ENCODE results near the gene KBTBD4. TPM values are rescaled to one million over a fixed set of nuclear protein-coding genes. Genes with fewer than 3 reads are reported as not detected.

Gene KBTBD4
- 10 to 100 TPM; 15.9 to 19.4 (median 18.4) TPM for total RNA-seq (2021; fragmentation: NEBNext Ultra II Directional; extraction: Animal tissue kit (Norgen Biotek cat#: 25700))
- long read RNA-seq, transcript KBTBD4-202 (4 exons, 2,372 nt) = major isoform, 32 of 41 reads
- long read RNA-seq, transcript KBTBD4-209 (3 exons, 3,079 nt) = minor isoform, 5 of 41 reads
- long read RNA-seq, partial matches to known transcripts = 1 of 41 reads
- long read RNA-seq, other reads (novel, unspliced or antisense) = 3 of 41 reads

GRCh38 chr11:47578524-47579494 lies at the start of gene KBTBD4, which contains the start of gene NDUFS3:
KBTBD4 (minus strand) TSS chr11:47578970; CDS start chr11:47578951, 19 bp downstream.
NDUFS3 (plus strand) TSS chr11:47579074; CDS start chr11:47579092, 18 bp downstream.
- peak; percentile 78 for DNase-seq
- Mint-ChIP-seq H3K27me3 (ENCODE audit: insufficient read depth) (no peaks in the 10 kb centered on the region), H3K4me1 (ENCODE audit: low read depth) (peaks cover 33% of the 10 kb centered on the region), H3K4me3 (peak within 1 kb of the TSS; percentile 99), H3K27ac (peak within 1 kb of the TSS; percentile 96), H3K9me3 (no peaks in the 10 kb centered on the region), H3K36me3 (ENCODE audit: low read depth) (peaks cover 18% of the 10 kb centered on the region)
- TF ChIP-seq, protein P1, sequence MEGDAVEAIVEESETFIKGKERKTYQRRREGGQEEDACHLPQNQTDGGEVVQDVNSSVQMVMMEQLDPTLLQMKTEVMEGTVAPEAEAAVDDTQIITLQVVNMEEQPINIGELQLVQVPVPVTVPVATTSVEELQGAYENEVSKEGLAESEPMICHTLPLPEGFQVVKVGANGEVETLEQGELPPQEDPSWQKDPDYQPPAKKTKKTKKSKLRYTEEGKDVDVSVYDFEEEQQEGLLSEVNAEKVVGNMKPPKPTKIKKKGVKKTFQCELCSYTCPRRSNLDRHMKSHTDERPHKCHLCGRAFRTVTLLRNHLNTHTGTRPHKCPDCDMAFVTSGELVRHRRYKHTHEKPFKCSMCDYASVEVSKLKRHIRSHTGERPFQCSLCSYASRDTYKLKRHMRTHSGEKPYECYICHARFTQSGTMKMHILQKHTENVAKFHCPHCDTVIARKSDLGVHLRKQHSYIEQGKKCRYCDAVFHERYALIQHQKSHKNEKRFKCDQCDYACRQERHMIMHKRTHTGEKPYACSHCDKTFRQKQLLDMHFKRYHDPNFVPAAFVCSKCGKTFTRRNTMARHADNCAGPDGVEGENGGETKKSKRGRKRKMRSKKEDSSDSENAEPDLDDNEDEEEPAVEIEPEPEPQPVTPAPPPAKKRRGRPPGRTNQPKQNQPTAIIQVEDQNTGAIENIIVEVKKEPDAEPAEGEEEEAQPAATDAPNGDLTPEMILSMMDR (IDR thresholded peaks at IDR 0.05) = no peak

DNA sequence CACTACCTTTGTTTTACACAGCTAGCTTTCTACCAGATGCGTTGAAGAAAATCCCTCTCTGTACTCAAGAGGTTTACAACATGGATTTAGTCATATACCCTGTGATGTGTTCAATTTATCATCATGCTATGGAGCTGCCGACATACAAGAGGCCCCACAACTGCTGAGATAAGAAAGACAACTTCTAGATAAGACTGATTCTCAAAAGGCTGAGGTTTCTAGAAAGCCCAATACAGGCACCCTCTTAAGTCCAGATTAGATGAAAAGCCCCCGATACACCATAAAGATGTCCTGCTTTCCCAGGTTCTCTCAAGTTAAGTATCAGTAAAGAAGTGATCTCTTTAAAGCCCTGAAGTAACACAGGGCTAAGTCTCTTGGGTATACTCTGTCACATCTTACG lies 49.3 kb upstream of the KBTBD4 start:
- H3K27me3 Mint-ChIP-seq (ENCODE audit: insufficient read depth) = no peaks in the 10 kb centered on the region; the same call in 1 of the 2 replicates
- no peaks in the 10 kb centered on the region for H3K9me3 Mint-ChIP-seq
- no peak overlapping the region for H3K4me3 Mint-ChIP-seq
- TF ChIP-seq, protein P1 (IDR thresholded peaks at IDR 0.05) = no peak
- no peak for DNase-seq
- H3K27ac Mint-ChIP-seq = no peak overlapping the region
- H3K4me1 Mint-ChIP-seq (ENCODE audit: low read depth) = no peaks in the 10 kb centered on the region
- peaks cover 39% of the 10 kb centered on the region for H3K36me3 Mint-ChIP-seq (ENCODE audit: low read depth)

DNA sequence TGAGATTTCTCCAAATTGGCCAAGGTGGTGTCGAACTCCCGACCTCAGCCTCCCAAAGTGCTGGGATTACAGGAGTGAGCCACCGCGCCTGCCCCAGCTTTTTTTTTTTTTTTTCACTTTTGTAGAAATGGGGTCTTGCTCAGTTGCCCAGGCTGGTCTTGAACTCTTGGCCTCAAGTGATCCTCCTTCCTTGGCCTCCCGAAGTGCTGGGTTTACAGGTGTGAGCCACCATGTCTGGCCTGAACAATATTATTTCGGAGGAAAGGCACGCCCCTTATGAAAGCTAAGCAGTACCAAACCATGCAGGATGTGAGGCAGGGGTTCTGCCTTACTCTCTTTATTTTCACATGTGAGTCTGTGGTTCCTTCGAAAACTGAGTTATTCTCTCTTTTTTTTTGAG lies 47.5 kb upstream of the KBTBD4 start:
- Mint-ChIP-seq H3K4me3 (no peak overlapping the region), H3K36me3 (ENCODE audit: low read depth) (peaks cover 32% of the 10 kb centered on the region), H3K27me3 (ENCODE audit: insufficient read depth) (no peaks in the 10 kb centered on the region; the same call in 1 of the 2 replicates), H3K4me1 (ENCODE audit: low read depth) (no peaks in the 10 kb centered on the region), H3K27ac (no peak overlapping the region), H3K9me3 (no peaks in the 10 kb centered on the region)
- DNase-seq = no peak
- TF ChIP-seq, protein P1 (IDR thresholded peaks at IDR 0.05) = no peak

DNA sequence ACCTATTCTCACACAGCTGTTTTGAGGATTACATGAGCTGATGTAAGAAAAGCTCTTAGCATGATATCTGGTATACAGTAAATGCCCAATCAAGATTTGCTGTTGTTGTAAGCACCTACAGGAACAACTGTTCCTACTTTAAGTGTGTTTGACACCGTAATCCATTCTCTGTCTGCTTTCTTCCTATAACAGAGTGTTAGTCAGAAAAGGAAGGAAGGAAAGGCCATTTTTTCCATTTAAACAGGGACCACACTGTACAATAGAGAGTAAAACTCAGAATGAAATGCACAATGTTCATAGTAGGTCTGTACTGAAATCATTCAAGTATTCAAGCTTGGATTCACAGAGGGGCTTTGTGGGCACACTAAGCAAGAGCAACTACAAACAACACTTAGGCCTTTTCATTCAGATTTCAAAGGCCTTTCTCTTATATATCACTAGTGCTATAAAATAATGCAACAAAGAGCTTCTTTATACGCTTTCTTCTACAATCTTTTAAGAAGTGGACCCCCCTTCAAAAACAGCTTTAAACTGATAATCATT lies 42.1 kb upstream of the KBTBD4 start:
- no peaks in the 10 kb centered on the region for H3K9me3 Mint-ChIP-seq
- peaks cover 21% of the 10 kb centered on the region for H3K4me1 Mint-ChIP-seq (ENCODE audit: low read depth)
- DNase-seq = no peak
- H3K27me3 Mint-ChIP-seq (ENCODE audit: insufficient read depth) = no peaks in the 10 kb centered on the region
- TF ChIP-seq, protein P1 (IDR thresholded peaks at IDR 0.05) = no peak
- H3K27ac Mint-ChIP-seq = no peak overlapping the region
- no peak overlapping the region for H3K4me3 Mint-ChIP-seq
- H3K36me3 Mint-ChIP-seq (ENCODE audit: low read depth) = peaks cover 15% of the 10 kb centered on the region

DNA sequence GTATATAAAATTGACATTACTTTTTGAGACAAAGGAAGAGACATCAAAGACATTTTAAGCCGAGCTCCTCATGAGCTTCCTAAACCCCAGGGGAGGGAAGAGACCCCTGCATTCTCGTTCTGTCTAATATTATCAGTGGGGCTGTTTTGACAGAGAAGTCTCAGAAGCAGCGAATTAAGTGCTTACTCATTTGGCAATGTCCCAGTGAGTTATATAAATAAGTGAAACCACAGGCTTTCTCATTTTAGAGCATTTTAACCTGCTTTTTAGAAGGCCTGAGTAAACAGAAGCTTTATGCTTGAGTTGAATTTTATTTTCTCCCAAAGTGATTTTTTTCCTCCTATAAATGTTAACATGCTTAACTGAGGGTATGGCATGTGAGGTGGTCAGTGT lies 38.6 kb upstream of the KBTBD4 start:
- DNase-seq = peak; percentile 37
- peaks cover 2% of the 10 kb centered on the region; the same call in 1 of the 2 replicates for H3K27me3 Mint-ChIP-seq (ENCODE audit: insufficient read depth)
- TF ChIP-seq, protein P1 (IDR thresholded peaks at IDR 0.05) = peak; percentile 46; the same call in 1 of the 2 replicates
- H3K9me3 Mint-ChIP-seq = no peaks in the 10 kb centered on the region
- peak overlapping the region; percentile 53 for H3K27ac Mint-ChIP-seq
- peaks cover 12% of the 10 kb centered on the region; the same call in 1 of the 2 replicates for H3K36me3 Mint-ChIP-seq (ENCODE audit: low read depth)
- H3K4me3 Mint-ChIP-seq = no peak overlapping the region; the same call in 1 of the 2 replicates
- H3K4me1 Mint-ChIP-seq (ENCODE audit: low read depth) = peaks cover 21% of the 10 kb centered on the region
